Measurements from ENCODE around the gene AVPI1.
"Not testable (repeated sequence)": the region's sequence is repeated elsewhere in the genome, so short reads cannot be mapped to it uniquely, and the experiment has no call there.

AVPI1 gene

DNA sequence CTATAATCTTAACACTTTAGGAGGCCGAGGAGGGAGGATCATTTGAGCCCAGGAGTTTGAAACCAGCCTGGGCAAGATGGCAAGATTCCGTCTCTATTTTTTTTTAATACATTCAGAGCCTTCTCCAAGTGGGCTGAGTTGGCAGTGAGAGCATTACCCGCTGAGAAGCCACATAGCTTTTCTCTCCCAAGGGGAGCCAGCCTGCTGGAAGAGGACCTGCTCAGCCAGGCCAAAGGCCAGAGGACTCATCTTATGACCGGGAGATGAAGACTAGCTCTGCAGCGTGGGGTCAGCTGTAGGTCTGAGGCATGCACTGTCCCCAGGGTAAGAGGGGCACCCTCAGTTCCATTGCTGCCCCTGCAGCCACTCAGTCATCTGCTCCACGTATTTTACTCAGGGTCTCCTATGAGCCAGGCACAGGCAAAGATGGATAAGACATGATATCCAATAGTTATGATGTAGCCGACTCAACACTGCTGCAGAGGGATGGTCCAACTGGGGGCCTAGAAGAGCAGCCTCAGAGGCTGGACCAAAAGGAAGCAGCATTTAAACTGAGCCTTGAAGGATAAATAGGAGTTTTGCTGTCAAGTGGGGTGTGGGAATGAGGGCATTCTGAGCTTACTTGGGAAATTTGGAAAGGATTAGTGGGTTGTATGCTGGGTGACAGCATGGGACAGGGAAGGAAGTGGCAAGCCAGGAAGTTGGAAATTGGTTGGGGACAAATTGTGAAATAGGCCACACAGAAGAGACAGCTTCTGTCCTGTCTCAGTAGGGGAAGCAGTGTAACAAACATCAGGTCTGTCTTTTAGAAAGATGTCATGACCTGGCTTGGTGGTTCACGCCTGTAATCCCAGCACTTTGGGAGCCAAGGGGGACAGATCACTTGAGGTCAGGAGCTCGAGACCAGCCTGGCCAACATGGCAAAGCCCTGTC is 24.9 kb upstream of the AVPI1 start:
- no peak for DNase-seq

GRCh38 chr10:97708976-97709946 is 22.2 kb upstream of the AVPI1 start:
- peak in 1 of 2 donors; percentile 42 for DNase-seq

GRCh38 chr10:97708167-97708566 is 21.1 kb upstream of the AVPI1 start:
- DNase-seq = no peak

- DNase-seq = no peak
These were observed 20.3 kb upstream of the AVPI1 start for GRCh38 chr10:97707134-97707861.

DNA sequence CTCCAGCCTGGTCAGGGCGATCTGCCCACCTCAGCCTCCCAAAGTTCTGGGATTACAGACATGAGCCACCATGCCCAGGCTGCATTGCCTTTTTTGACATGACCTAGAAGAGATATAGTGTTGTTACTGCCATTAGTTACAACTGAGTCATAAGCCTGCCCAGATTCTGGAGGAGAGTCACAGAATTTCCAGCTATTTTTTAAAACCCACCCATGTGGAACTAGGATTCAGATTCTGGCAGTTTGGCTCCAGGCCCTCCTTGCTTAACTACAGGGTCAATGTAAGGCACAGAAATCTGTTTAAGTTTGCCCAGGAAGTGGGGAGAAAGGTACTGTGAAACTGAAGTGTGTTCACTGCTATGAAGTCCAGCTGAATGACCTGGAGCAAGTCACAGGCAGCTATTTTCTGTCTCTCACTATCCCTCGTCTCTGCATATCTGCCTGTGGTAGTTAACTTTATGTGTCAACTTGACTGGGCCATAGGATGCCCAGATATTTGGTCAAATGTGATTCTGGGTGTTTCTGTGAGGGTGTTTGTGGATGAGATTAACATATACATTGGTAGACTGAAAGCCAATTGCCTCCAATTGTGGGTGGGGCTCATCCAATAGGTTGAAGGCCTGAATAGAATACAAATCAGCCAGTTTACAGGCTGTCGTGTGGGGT is 18.1 kb upstream of the AVPI1 start:
- DNase-seq = no peak

- DNase-seq = no peak
These were observed 17.3 kb upstream of the AVPI1 start for GRCh38 chr10:97704341-97704740.

DNA sequence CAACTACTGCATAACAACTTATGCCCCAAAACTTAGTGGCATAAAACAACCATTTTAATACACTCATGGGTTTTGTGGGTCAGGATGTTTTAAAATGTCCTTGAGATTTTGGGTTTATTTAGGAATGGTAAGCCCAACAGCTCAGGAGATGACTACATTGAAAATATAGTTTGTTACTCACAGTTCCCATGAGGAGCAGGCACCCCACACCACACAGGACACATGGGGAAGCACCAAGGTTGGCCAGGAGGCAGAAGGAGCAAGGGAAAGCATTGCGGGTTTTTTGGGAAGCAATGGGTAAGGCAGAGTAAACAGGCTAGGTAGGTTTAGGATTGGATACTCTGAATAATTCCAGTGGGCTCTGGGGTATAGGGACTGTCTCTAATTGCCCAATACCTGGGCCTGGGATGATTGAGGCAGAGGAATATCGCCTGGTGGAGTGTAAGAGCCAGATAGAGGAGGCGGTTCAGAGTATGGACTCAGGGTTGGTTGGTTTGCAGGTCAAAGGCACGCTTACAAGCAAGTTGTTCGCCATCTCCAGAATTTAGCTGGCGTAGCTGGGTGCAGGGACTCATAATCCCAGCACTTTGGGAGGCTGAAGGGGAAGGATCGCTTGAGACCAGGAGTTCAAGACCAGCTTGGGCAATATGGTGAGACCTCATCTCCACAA is 16.5 kb upstream of the AVPI1 start:
- DNase-seq = no peak

- DNase-seq = peak; percentile 40 to 70
These were observed 14.5 kb upstream of the AVPI1 start for GRCh38 chr10:97701438-97702069.

GRCh38 chr10:97698072-97698655 is 11.1 kb upstream of the AVPI1 start:
- DNase-seq = not testable (repeated sequence)

DNA sequence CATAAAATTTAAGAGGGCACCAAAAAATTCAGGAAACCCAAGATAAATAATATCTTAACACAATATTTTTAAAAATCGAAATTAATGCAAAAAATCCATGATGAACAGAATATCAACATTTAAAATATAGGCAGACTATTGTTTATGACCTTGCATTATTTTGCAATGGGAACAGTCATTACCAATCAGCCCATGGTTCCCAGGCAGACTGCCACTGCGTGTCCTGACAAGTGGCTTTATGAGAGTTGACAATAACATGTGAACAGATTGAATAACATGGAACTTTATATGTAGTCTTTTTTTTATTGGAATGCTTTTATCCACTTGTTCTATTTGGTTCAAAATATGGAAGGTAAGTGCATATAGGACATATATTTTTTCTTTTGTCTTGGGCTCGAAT is 3.1 kb upstream of the AVPI1 start:
- no peak for DNase-seq

DNA sequence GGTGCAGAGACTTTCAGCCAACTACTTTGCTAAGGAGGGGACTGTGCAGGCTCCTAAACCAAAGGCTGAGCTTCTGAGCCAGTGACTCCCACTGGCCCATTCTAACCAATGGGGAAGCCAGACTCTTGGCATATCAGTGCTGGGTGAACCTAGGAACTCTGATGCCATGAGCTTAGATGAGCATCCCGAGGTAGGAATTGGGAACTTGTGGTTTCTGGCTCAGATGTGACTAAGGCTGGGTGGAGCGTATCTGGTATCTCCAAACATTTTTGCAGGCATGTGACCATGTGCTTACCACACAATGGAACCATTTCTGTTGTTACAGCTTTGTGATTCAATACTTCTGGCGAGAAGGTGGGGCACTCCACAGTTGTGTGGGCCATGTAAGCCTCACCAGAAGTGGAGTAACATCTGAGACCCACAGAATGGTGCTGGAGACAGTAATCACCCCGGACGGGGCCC is 2.5 kb upstream of the AVPI1 start:
- peak in 1 of 2 donors; percentile 52 for DNase-seq

GRCh38 chr10:97687785-97688781 is 1.0 kb upstream of the AVPI1 start:
- DNase-seq = no peak

DNA sequence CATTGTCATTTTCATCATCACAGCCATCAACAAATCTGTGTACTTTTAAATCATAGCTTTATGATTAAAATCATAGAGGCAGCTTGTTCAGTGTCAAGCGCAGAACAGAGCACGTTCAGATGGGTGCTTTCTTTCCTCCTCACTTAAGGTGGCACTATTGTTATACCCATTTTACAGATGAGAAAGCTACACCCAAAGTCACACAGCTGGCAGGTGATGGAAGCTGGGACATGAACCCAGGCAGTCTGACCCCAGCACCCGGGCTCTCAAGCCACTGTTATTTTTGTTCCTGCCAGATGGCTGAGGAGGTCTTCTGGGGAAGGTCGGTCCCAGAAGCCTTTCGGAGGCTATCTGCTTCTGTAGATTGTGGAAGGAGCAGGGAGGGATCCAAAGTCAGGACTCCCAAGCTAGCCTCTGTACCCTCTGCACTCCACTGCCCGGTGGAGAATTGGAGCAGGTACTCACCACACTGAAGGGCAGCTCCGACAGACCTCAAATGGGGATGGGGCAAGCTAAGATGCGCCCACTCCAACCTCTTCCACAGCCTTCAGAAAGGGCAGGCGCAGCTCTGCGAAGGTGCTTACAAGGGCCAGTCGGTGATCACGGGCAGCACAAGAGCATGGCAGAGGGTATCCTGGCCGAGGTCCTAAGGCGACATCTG is 610 bp downstream of the AVPI1 start:
- peak in 1 of 2 donors; percentile 38 for DNase-seq

DNA sequence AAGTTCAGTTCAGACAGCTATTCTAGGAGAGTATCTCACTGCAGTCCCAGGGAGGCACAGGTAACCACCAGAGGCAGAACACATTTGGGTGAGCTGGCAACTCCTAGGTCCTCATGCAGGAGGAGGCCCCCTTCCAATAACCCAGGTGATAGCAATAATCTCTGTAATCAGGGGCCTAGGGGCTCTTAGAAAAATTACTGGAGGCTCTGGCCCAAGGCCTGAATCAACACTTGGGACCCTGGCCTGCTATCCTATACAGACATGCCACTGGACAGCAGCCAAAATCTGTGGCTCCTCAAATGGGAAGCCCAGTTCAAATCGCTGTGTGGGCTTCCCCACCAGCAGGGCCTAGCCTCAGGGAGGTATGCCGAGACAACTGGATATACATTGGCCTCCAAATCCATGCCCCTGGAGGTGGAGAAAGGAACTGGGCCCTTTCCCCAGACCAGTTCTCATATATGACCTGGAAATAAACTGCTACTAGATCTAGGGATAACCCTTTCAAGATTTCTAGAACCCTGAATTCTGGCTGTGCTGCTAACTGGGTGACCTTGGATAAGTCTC is 1.6 kb downstream of the AVPI1 start:
- no peak for DNase-seq

- DNase-seq = no peak
These were observed 2.1 kb downstream of the AVPI1 start for GRCh38 chr10:97684866-97685394.

- not testable (repeated sequence) for DNase-seq
These were observed 2.7 kb downstream of the AVPI1 start for GRCh38 chr10:97684368-97684713.

- no peak for DNase-seq
These were observed 3.3 kb downstream of the AVPI1 start for GRCh38 chr10:97683556-97684367.
